Nephron (organoid): ENCODE measurements around the gene MYO1G.

Source experiments
- H3K27ac Mint-ChIP-seq, 3 experiments: 2 replicates each; pipeline ENCODE4 v1.8.0; 2020; ENCODE audit warnings: mixed read lengths in 3 of 3, mild to moderate bottlenecking in 2 of 3, moderate library complexity in 1 of 3
- H3K27me3 Mint-ChIP-seq: 2 replicates; pipeline ENCODE4 v1.8.0; 2021; ENCODE audit warnings: low read depth, mild to moderate bottlenecking, moderate library complexity, mixed read lengths
- H3K36me3 Mint-ChIP-seq: 2 replicates; pipeline ENCODE4 v1.8.0; 2020; ENCODE audit warnings: low read depth, mixed read lengths
- H3K4me1 Mint-ChIP-seq: 2 replicates; pipeline ENCODE4 v1.8.0; 2020; ENCODE audit warnings: mixed read lengths
- H3K4me3 Mint-ChIP-seq, 3 experiments: 2 replicates each; pipeline ENCODE4 v1.8.0; 2020; ENCODE audit warnings: mild to moderate bottlenecking in 3 of 3, mixed read lengths in 3 of 3, moderate library complexity in 2 of 3
- H3K9me3 Mint-ChIP-seq: 2 replicates; pipeline ENCODE4 v1.8.0; 2020; ENCODE audit warnings: mixed read lengths
- CTCF ChIP-seq, 3 experiments: fragments of 200-600 bp; sonication (generic); IDR thresholded peaks; one replicate each; pipeline ENCODE4 v1.5.0; 2021; ENCODE audit warnings: antibody characterized with exemption in 3 of 3; ENCODE audit not compliant: unreplicated experiment in 3 of 3

The MYO1G gene

GRCh38 chr7:44981035-44981706, 2.4 kb upstream of the MYO1G start:
- no peak for TF ChIP-seq CTCF (IDR thresholded peaks at IDR 0.05; ENCODE audit: unreplicated experiment in 3 of 3)
- peaks cover 42% of the 10 kb centered on the region for H3K36me3 Mint-ChIP-seq
- H3K27me3 Mint-ChIP-seq = no peaks in the 10 kb centered on the region
- H3K4me1 Mint-ChIP-seq = peaks cover 21% of the 10 kb centered on the region
- H3K9me3 Mint-ChIP-seq = no peaks in the 10 kb centered on the region
- H3K27ac Mint-ChIP-seq = no peak overlapping the region
- no peak overlapping the region for H3K4me3 Mint-ChIP-seq

GRCh38 chr7:44980393-44981034, 1.7 kb upstream of the MYO1G start:
- H3K9me3 Mint-ChIP-seq = no peaks in the 10 kb centered on the region
- peaks cover 15% of the 10 kb centered on the region for H3K4me1 Mint-ChIP-seq
- no peaks in the 10 kb centered on the region for H3K27me3 Mint-ChIP-seq
- TF ChIP-seq CTCF (IDR thresholded peaks at IDR 0.05; ENCODE audit: unreplicated experiment in 3 of 3) = no peak
- peaks cover 36% of the 10 kb centered on the region for H3K36me3 Mint-ChIP-seq
- no peak overlapping the region for H3K4me3 Mint-ChIP-seq
- peak overlapping the region in 1 of 3 experiments; percentile 42 for H3K27ac Mint-ChIP-seq

GRCh38 chr7:44979481-44980392, 922 bp upstream of the MYO1G start:
- H3K36me3 Mint-ChIP-seq = peaks cover 28% of the 10 kb centered on the region
- H3K27me3 Mint-ChIP-seq = no peaks in the 10 kb centered on the region
- peaks cover 7% of the 10 kb centered on the region for H3K4me1 Mint-ChIP-seq
- no peak overlapping the region for H3K27ac Mint-ChIP-seq
- H3K4me3 Mint-ChIP-seq = no peak overlapping the region
- no peaks in the 10 kb centered on the region for H3K9me3 Mint-ChIP-seq
- TF ChIP-seq CTCF (IDR thresholded peaks at IDR 0.05; ENCODE audit: unreplicated experiment in 3 of 3) = no peak

GRCh38 chr7:44977959-44978335, 868 bp downstream of the MYO1G start:
- Mint-ChIP-seq H3K36me3 (peaks cover 10% of the 10 kb centered on the region), H3K4me1 (no peaks in the 10 kb centered on the region), H3K4me3 (no peak overlapping the region), H3K9me3 (no peaks in the 10 kb centered on the region), H3K27ac (no peak overlapping the region), H3K27me3 (no peaks in the 10 kb centered on the region)
- TF ChIP-seq CTCF (IDR thresholded peaks at IDR 0.05; ENCODE audit: unreplicated experiment in 3 of 3) = no peak

DNA sequence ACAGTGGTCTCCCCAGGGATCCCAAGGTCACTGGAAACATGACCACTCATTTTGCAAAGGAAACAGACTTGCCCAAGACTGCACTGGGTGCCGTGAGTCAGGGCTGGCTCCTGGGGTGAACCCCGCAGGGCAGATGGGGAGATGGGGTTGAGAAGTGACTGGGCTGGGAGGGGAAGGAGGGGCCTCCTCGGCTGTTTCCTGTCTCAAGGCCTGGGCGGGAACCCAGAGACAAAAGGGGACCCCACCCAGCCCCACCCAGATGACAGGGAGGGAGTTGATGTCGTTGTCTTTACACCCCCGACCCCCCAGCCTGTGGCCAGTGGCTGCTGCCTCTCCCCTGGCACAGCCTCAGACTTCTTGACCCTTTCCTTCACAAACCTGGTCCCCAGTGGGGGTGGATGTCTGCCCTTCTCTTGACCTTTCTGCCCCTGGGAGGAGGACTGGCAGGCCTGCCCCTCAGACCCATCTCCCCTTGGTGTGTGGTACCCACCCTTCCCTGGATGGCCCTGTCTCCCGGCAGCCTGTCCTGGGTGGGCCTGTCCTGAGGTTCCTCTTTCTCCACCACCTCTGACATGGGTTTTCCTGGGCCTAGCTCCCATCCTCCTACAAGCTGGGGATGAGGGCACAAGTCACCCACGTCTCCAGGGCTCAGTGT, 1.4 kb downstream of the MYO1G start:
- Mint-ChIP-seq H3K36me3 (peaks cover 5% of the 10 kb centered on the region), H3K9me3 (no peaks in the 10 kb centered on the region), H3K27me3 (no peaks in the 10 kb centered on the region), H3K4me1 (no peaks in the 10 kb centered on the region), H3K4me3 (no peak overlapping the region), H3K27ac (no peak overlapping the region)
- no peak for TF ChIP-seq CTCF (IDR thresholded peaks at IDR 0.05; ENCODE audit: unreplicated experiment in 3 of 3)
